Activated CD4-positive, alpha-beta T cell treated with anti-CD3 and anti-CD28 coated beads, Interleukin-2, amount 50 U/mL, for 48 hours (primary cell): ENCODE data around the gene ILDR1.
"Not testable (repeated sequence)": the region's sequence is repeated elsewhere in the genome, so short reads cannot be mapped to it uniquely, and the experiment has no call there.

Experiments
- DNase-seq, 2 experiments: peaks; one replicate each; pipeline ENCODE4 v3.0.0-alpha.2; 2020

The ILDR1 gene

DNA sequence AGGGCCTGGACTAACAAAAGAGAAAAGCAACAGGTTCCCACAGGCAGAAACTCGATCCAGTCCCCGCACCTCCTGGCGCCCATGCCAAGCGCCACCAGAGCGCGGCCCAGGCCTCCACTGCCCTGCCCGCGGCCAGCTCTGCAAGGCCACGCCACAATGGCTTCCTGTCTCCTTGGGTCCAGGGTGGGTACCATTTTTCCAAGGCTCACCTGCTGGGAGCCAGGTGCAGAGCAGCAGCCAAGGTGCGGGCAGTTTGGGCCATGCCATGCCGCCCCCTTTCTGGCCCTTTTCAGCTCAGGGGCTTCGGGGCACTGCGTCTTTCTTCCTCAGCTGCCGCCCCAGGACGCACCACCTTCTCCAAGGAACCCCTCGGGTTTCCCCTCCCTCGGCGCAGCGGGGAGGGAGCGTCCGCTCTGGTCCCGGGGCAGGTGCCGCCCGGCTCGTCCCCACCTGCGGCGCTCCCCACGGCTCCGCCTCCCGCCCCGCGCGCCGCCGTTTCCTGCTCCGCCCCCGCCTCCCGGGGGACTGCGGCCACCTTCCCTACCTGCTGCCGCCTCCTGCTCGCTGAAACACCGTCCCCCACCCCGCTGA lies at the start of gene ILDR1:
ILDR1 (minus strand) TSS at position 437 of the 591 bp plus-strand sequence; CDS start at position 267, 170 bp downstream.
- no peak for DNase-seq

DNA sequence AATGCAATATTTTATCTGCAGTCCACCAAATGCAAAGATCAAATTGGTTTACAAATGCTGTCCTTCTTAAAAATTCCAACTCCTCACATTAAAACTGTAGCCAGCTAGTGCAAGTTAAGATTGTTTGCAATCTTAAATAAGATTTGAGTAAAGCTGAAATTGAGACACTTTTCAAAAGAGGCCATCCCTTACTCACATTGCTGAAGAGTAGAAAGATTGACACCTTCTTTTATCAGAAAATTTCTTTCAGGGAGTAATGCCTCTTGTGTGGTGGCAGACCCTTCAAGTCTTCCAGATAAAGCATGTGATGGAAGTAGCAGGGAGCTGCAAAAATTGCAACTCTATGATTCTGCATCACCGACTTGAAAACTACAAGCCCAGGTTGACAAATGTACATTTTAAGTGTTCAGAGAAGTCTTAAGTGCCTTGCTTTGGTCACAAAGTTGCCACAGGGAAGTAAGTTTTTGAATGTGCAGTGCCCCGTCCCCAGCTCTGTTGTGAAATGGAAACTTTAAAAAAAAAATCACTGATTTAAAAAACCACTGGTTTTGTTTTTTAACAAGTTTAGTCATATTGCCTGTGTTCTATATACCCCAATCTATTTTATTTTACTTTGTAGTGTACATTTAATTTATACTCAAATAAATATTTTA lies 45.7 kb upstream of the ILDR1 start:
- no peak for DNase-seq

DNA sequence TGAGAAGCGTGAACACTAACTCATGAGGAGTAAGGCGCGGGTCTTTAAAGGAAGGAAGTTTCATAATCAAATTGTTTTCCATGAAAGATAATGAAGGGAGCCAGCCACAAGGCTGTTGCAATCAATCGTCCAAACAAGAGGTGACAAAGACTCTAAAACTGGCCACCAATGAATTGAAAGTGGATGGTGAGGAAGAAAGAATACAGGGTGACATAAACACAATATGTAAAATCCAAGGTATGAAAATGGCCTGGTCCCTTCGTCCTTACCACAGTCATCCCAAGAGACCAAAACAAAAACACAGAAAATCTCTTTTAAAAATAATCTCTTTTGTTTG lies 45.1 kb upstream of the ILDR1 start:
- DNase-seq, result no peak

DNA sequence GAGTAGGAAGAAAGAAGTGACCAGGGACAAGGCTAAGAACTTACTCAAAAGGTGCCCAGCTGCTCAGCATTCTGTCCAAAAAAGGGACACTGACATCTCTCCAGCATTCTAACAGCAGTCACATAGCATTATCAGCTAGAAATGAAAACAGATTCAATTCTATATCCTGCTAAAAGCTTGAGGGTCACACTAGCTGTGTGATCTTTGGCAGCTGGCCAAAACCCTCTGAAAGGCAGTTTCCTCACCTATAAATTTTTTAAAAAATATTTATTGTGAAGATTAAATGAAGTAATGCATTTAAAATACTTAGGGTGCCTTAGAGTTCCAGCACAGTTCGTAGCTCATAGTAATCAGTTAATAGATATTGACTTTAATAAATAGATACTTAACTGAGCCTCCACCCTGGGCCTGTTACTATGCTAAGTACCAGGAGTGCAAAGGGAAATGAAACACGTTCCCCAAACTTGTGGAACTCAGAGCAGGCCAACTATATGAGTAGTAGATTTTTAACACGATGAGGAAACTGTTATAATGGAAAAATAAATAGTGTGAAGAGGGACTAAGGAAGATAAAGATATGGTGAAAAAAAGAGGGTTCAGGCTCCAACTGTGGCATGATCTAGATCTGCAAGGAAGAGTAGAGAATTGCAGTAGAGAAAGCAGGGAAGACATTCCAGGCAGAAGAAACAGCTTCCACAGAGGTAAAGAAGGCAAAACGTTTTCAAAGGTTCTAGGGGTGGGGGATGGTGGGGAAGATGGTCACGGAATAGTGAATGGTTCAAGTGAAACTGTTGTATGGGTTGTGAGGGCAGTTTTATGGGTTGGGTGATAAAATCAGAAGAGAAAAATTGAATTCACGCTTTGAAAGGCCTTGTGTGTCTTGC lies 44.5 kb upstream of the ILDR1 start:
- DNase-seq, result no peak

DNA sequence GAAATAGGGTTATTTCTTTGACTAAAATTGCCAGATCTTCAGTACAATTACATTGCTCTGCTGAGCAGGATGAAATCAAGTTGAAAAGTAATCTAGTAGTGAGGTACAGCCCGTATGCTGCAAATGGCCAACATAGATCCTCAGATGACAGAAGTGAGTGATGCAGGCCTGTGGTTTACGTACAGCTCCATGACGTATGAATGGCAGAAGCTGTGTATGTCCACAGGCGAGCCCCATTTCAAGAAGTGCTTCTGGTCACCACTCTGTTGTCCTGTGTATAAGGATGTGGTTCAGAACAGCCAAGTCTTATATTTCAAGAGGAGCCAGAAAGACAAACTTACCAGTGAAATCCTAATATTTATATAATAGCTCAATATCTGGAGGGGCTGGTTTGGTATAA lies 42.3 kb upstream of the ILDR1 start:
- no peak for DNase-seq

DNA sequence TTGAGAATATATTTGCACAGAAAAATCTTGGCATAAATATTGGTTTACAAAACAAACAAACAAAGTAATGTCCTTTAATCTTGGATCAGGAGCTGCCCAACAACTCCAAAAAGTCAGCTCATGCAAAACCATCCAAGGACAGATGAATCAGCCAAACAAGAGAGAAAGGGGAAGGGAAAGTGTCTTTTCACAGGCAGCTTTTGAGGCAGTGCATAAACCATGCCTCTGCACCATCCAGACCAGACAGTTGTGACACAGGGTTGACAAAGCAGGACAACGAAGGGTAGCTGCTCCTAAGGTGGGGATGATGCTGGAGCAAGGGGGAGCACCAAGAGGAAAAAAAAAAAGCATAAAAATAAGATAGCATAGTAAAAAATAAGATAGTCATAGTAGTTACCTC lies 41.9 kb upstream of the ILDR1 start:
- DNase-seq, result no peak

DNA sequence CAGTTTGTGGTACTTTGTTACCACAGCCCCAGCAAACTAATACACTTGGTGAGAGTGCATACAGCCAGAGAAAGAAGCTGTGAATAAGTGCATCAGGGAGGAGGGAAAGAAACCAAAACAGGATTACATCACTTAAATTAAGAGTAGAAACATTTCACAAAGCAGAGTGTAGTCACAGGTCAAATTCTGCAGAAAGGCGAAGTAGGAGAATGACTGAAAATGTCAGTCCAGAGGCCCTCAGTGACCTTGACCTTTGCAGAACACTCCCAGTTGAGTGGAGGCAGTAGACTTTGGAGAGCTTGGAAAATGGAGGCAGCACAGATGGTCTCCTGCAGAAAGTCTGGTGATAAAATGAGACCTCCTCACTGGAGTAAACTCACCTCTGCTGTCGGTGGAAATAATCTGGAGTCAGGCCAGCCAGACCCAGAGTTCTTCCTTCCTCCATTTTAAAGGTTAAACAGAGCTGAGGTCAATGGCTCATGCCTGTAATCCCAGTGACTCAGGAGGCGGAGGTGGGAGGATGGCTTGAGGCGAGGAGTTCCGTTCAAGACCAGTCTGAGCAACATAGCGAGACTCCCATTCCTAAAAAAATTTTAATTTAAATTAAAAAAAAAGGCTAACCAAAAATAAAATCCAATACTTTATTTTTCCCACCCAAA lies 38.1 kb upstream of the ILDR1 start:
- DNase-seq, result no peak

DNA sequence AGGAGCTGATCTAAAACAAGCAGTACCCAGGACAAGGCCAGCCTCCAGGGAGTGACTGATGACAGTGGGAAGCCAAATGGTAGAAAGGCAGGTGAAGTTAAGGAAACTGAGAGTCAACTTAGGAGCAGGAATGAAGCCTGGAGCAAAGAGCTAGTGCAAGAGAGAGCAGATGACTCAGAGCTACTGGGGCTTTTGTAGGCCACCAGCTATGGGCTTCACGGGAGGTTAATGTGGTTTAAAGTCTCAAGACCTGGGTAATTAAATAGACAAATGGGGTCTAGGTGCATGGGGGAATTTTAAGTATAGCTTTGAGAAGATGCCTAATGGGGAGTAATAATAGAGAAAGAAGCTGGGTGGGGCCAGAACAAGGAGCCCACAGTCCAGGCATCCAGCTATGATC lies 36.2 kb upstream of the ILDR1 start:
- DNase-seq, result no peak

DNA sequence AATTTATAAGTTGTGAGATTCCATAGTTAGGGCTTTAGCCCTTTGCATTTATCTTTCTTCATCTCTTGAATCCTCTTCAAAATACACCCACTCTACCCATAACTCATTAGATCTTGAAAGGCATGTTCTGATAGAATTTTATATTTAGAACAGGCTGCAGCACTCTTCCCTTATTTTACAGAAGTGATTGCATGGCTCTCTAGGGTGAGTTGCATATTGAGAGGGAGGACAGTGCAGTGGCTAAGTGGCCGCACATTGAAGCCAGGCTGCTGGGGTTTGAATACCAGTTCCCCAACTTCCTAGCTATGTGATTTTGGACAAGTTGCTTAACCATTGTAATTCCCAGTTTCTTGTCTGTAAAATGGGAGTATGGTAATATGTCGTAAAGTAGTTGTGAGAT lies 35.6 kb upstream of the ILDR1 start:
- DNase-seq, result no peak

DNA sequence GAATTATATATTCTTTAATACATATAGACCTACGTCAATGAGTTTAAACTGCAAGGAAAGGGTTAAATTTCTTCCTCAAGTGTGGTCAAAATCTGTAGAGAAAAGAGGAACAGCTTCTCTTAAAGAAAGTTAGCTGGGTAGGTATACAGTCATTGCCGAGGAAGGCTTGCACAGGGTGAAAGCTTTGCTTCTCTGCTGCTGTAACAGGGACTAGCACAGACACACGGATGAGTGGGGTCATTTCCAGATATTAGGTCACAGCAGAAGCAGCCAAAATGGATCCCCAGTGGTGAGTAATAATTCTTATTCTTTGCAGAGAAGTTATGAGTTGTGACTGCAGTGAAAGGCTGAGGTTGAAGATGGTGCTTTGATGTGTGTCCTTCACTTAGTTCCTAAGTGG lies 33.2 kb upstream of the ILDR1 start, which contains the start of gene CD86:
CD86 (plus strand) TSS at position 148 of the 400 bp plus-strand sequence; CDS start at position 276, 128 bp downstream.
- no peak for DNase-seq

DNA sequence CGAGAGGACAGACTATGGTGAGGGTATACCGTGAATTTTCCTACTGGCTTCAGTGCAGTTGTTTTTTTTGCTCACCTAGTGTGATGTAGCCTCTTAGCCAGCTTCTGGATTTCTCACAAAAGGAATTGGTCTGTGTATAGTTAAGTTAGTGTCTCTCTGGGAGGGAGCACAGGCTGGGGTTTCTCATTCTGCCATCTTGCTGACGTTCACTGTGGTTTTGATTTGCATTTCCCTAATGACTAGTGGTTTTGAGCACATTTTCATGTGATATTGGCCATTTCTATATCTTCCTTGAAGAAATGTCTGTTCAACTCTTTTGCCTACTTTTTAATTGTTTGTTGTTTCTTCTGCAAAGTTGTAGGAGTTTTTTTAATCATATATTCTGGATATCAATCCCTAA lies 30.9 kb upstream of the ILDR1 start:
- no peak for DNase-seq

DNA sequence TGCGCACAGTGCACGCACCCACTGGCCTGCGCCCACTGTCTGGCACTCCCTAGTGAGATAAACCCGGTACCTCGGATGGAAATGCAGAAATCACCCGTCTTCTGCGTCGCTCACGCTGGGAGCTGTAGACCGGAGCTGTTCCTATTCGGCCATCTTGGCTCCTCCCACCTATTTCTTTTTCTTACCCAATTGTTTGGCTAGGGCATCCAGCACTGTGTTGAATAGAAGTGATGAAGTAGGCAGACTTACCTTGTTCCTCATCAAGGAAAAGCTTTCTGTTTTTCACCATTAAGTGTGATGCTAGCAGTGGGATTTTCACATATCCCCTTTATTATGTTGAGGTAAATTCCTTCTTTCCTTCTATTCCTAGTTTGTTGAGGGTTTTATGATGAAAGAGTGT lies 25.7 kb upstream of the ILDR1 start:
- not testable (repeated sequence) for DNase-seq

DNA sequence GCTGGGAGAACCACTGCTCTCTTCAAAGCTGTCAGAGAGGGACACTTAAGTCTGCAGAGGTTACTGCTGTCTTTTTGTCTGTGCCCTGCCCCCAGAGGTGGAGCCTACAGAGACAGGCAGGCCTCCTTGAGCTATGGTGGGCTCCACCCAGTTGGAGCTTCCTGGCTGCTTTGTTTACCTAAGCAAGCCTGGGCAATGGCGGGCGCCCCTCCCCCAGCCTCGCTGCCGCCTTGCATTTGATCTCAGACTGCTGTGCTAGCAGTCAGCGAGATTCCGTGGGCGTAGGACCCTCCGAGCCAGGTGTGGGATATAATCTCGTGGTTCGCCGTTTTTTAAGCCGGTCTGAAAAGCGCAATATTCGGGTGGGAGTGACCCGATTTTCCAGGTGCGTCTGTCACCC lies 25.2 kb upstream of the ILDR1 start:
- DNase-seq, result not testable (repeated sequence)

DNA sequence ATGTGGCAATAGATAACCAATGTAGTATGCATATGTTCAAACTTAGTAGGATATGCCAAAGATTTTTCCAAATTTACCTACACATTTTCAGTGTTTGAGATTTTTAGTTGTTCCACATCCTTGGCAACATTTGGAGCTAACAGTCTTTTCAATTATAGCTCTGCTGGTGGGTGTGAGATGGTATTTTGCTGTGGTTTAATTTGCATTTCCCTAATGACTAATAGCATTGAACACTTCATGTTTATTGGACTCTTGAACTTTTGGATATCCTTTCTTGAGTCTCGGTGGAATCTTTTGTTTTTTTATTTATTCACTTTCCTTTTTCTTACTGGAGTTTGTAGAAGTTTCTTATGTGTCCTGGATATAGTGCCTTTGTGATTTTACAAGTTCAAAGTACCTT lies 11.0 kb upstream of the ILDR1 start:
- no peak for DNase-seq

DNA sequence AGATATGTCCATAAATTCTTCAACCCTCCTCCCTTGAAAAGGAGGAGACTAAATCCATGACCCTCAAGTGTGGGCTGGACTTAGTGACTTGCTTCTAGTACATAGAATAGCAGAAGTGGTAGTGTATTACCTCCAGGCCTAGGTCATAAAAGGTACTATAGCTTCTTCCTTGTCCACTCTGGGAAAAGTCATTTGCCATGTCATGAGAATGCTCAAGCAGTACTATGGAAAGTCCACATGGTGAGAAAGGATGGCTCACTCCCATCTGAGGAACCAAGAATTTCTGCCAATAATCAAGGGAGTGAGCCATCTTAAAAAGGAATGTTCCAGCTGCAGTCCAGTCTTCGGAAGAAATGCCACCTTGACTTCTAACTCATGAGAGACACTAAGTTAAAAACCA lies 10.5 kb upstream of the ILDR1 start:
- DNase-seq, result no peak

DNA sequence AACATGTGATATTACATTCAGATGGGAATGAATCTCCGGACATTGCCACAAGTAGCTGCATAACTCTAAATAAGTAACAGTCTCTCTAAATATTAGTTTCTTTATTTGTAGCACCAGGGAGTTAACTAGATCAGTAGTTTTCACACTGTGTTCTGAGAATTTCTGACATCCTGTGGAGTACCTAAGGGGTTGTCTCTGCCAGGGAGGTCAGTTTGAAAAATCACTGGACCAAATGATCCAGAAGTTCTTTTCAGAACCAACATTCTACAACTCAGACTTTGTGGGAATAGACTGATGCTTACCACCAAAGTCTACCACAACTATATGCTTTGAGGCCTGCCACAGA lies 9.0 kb upstream of the ILDR1 start:
- DNase-seq, result no peak

DNA sequence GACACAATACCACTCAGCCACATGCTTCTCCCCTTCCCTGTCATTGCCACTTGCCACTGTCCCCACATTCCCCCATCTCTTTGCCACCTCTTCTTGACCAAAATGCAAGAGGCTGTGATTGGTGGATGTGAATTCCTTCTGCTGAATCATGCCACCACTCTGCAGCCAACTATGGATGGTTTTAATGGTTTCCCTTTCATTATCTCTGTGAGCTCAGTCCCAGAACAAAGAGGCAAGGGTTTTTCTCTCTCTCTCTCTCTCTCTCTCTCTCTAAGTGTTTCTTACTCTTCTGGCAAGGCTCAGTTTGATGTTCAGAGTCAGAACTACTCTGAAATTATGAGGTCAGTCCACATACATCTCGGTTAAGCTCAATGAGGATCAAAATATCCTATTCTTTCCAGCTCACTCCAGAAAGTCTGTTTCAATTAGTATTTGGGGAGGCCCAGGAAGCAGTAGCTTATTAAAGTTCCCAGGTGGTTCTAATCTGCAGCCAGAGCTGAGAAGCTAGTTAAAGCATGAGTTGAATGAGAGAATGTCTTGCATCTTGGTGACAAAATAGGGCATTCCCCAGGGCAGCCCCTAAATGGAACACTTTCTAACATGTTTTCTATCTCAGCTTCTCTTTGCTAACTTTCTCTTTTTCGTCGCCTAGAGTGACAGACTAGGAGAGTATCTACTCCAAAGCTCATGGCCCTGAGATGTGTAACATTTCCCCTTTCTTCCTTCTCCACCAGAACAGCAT lies 8.5 kb upstream of the ILDR1 start:
- DNase-seq, result no peak

DNA sequence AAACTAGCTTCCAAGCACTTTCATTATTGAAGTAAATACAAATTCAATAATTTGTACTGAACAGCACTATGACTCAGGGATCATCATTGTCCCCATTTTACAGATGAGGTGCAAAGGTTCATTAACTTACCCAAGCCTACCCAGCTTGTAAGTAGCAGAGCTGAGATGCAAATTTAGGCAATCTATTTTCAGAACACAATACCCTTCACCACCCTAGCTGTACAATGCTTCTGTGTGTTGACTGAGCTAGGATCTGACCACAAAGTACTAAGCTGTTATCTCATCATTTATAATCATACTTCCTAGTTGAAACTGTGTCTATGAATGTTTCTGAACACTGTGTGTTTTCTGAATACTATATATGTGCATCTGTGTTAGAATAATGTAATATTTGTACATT lies 3.2 kb upstream of the ILDR1 start:
- no peak for DNase-seq

DNA sequence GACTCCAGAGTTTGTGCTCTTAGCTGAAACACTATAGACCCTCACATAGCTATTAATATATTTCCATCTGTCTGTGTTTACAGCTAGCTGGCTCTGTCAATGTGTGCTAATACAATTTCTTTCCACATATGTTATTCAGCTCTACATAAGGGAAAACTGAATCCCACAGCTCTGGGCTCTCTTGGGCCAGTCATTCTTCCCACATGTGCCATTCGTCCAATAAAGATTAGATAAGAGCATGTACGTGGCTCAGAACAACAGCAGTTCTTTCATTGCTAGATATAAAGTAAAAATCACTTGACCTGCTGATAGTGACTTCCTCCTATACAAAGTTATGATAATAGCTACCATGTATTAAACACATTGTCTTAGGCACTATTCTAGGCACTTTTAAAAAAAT lies 2.8 kb upstream of the ILDR1 start:
- no peak for DNase-seq

DNA sequence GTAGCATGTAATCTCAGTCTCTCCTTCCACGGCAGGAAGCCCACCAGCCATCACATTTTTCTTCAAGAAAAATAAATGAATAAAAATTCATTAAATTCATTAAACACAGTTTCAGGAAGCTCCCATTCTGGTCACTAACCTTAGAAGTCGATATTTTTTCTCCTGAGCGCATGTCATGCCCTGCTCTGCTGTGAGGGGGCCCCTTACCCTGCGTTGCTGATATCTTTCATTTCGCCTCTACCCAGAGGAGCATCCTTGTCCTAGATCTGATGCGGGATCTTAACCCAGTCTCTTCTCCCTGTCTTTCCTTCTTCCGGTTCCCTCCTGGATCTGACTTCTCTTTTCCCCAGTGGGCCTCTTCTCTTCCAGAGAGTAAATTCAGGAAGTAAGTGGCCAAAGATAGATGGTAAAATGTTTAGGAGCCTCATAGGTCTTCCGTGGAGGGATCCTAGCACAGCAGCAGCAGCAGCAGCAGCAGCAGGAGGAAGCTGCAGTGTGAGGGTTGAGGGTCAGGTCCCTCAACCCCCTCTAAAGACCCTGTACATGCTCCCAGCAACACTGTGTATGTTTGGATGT lies 1.4 kb upstream of the ILDR1 start:
- no peak for DNase-seq

DNA sequence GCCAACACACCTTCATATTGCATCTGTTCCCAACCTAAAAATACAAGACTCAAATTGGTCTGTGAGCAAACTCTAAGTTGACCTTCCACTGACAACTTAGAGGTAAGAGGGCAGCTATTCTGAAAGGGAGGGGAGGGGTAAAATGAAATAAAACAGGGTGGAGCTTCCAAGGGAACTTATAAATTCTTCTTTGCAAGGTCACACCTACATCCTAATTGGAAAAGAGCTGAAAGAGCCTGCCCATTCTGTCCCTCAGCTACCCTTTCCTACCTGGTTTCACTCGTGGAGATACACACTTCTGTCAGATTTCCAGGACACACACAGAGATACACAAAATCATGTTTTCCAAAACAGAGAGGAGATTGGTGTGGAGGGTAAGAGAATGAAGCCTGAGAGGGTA lies 1.0 kb downstream of the ILDR1 start:
- no peak for DNase-seq

DNA sequence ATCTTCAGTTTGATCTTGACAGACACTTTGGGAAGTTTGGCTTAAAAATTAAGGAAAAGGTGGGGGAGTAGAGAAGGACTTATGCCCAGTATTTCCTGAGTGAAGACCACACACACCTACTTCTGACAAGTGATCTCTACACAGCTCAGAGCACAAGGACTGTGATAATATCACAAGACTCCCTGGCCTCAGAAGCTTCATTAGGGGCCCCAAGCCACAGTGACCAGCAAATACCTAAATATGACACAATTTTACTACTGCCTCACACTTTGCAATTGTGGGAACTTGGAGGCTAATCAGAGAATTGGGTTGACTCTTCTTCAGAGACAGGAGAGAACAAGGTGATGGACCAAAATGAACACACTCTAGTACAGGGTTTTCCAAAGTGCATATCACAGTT lies 2.6 kb downstream of the ILDR1 start:
- DNase-seq, result no peak

DNA sequence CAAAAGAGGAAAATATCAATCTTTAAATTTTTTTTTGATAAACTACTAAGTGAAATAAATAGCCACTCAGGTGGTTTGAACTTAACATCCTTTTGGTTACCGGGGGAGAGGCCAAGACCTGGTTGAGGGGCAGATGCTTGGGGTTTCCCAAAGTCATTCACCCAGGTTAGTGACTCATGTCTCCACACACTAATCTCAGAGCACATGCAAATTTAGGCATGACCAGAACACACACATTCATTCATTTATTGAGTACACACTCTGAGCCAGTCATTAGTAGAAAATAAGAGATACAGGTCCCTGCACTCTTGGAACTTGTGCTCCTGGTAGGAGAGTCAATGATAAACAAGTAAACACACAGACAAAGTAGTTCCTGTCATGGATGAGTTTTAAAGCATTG lies 7.3 kb downstream of the ILDR1 start:
- peak in 1 of 2 experiments; percentile 33 for DNase-seq
